HEK293T (cell line): ENCODE data around the gene NDUFAF2.

Experiments used
- BHLHE40 ChIP-seq: fragments of 450-650 bp; IDR thresholded peaks from 2 replicates; pipeline ENCODE4 v1.6.1; 2016; ENCODE audit warnings: mild to moderate bottlenecking, moderate library complexity, borderline replicate concordance
- FOXA1 ChIP-seq: fragments of 450-650 bp; IDR thresholded peaks from 2 replicates; pipeline ENCODE4 v1.6.1; 2016; ENCODE audit warnings: mild to moderate bottlenecking
- SUZ12 ChIP-seq: fragments of 450-650 bp; IDR thresholded peaks from 2 replicates; pipeline ENCODE4 v1.6.1; 2016; ENCODE audit warnings: mild to moderate bottlenecking

DNA sequence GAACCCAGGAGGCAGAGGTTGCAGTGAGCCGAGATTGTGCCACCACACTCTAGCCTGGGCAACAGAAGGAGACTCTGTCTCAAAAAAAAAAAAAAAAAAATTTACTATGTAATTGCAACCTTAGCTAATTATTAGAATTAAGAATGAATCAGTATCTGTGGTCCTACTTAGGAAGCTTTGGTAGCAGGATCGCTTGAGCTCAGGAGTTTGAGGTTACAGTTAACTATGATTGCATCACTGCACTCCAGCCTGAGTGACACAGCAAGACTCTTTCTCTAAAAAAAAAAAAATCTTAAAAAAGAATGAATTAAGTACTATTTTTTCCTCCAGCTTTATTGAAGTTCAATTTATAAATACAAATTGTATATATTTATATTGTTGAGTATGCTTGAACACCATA, 16.7 kb downstream of the NDUFAF2 start:
- TF ChIP-seq SUZ12: no peak
- no peak for TF ChIP-seq FOXA1
- TF ChIP-seq BHLHE40: no peak
